ENCODE measurements around the gene ANKRD11.

DNA sequence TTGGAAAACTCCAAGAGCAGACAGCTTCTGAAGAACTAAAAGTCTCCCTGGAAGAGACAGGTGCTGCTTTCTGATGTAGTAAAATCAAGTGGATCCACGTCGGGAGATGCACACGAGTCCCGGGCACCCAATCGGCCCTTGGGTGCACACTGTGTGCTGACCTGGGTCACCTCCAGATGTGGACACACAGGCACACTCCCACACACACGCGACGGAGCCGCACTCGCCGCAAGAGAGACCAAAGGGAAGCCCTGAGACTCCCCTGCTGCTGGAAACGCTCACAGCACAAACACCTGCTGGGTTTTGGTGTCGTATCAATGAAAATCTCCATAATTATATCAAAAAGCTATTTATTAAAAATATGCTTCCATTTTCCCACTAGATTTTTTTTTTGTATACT lies 94.2 kb downstream of the ANKRD11 start:
- no peak for TF ChIP-seq EZH2 (optimal IDR thresholded peaks at IDR 0.05; ENCODE audit: low read depth, low read length)
- TF ChIP-seq, protein P1, sequence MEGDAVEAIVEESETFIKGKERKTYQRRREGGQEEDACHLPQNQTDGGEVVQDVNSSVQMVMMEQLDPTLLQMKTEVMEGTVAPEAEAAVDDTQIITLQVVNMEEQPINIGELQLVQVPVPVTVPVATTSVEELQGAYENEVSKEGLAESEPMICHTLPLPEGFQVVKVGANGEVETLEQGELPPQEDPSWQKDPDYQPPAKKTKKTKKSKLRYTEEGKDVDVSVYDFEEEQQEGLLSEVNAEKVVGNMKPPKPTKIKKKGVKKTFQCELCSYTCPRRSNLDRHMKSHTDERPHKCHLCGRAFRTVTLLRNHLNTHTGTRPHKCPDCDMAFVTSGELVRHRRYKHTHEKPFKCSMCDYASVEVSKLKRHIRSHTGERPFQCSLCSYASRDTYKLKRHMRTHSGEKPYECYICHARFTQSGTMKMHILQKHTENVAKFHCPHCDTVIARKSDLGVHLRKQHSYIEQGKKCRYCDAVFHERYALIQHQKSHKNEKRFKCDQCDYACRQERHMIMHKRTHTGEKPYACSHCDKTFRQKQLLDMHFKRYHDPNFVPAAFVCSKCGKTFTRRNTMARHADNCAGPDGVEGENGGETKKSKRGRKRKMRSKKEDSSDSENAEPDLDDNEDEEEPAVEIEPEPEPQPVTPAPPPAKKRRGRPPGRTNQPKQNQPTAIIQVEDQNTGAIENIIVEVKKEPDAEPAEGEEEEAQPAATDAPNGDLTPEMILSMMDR (IDR thresholded peaks at IDR 0.05; ENCODE audit: low read length) = no peak

Data from MM.1S (cell line).